Astrocyte of the cerebellum (primary cell): Measurements from ENCODE around the gene ACVR1B.

Experiments used
- DNase-seq: peaks from one replicate; pipeline ENCODE4 v3.0.0-alpha.2; 2011; ENCODE audit warnings: low read depth
- H3K4me3 ChIP-seq: 2 replicates; pipeline ENCODE4 v1.5.1; 2011; ENCODE audit warnings: mild to moderate bottlenecking, low read depth, low read length, moderate library complexity
- in situ Hi-C: cut with HindIII; loops from 2 replicates; pipeline ENCODE4 v1.10.0; 2017; ENCODE audit warnings: low sequenced_read_pairs
- TF ChIP-seq, protein P1 (sequence below): IDR thresholded peaks from 2 replicates; pipeline ENCODE4 v1.5.1; 2012; ENCODE audit warnings: low read length, low read depth, moderate library complexity, mild to moderate bottlenecking; ENCODE audit errors: missing control alignments

The ACVR1B gene

GRCh38 chr12:51955702-51956101 lies 4.2 kb downstream of the ACVR1B start:
- TF ChIP-seq, protein P1, sequence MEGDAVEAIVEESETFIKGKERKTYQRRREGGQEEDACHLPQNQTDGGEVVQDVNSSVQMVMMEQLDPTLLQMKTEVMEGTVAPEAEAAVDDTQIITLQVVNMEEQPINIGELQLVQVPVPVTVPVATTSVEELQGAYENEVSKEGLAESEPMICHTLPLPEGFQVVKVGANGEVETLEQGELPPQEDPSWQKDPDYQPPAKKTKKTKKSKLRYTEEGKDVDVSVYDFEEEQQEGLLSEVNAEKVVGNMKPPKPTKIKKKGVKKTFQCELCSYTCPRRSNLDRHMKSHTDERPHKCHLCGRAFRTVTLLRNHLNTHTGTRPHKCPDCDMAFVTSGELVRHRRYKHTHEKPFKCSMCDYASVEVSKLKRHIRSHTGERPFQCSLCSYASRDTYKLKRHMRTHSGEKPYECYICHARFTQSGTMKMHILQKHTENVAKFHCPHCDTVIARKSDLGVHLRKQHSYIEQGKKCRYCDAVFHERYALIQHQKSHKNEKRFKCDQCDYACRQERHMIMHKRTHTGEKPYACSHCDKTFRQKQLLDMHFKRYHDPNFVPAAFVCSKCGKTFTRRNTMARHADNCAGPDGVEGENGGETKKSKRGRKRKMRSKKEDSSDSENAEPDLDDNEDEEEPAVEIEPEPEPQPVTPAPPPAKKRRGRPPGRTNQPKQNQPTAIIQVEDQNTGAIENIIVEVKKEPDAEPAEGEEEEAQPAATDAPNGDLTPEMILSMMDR = no peak
- in situ Hi-C loops = no loop called here

DNA sequence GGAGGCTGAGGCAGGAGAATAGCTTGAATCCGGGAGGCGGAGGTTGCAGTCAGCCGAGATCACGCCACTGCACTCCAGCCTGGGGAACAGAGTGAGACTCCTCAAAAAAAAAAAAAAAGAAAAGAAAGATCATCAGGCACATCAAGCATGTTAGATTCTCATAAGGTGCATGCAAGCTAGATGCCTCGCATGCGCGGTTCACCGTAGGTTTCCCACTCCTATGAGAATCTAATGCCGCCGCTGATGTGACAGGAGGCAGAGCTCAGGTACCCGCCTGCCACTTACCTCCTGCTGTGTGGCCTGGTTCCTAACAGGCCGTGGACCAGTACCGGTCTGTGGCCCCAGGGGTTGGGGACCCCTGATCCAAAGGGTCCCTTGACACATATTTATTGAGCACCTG lies 7.0 kb downstream of the ACVR1B start:
- in situ Hi-C loops = no loop called here
- TF ChIP-seq, protein P1 = no peak
- DNase-seq = no peak
- no peak overlapping the region for H3K4me3 ChIP-seq

More at GRCh38 chr12:51955702-51956101, 4.2 kb downstream of the ACVR1B start:
- no peak overlapping the region for H3K4me3 ChIP-seq
- DNase-seq = no peak

GRCh38 chr12:51959211-51959610 lies 7.7 kb downstream of the ACVR1B start:
- H3K4me3 ChIP-seq = no peak overlapping the region
- in situ Hi-C loops = no loop called here
- no peak for DNase-seq
- TF ChIP-seq, protein P1 = no peak

DNA sequence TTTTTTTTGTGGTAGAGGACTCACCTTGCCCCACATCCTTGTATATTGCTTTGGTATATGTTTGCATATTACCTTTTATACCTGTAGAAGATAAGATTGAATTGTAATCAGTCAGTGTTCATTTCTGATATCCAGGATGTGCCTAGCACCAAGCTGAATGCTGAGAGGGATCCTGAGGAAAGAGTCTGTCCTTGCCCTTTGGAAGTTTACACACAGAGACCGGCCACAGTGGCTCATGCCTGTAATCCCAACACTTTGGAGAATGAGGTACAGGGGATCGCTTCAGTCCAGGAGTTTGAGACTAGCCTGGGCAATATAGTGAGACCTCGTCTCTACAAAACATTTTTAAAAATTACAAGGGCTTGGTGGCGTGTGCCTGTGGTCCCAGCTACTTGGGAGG lies 8.4 kb downstream of the ACVR1B start:
- H3K4me3 ChIP-seq = no peak overlapping the region
- TF ChIP-seq, protein P1 = no peak
- in situ Hi-C loops = no loop called here
- no peak for DNase-seq

DNA sequence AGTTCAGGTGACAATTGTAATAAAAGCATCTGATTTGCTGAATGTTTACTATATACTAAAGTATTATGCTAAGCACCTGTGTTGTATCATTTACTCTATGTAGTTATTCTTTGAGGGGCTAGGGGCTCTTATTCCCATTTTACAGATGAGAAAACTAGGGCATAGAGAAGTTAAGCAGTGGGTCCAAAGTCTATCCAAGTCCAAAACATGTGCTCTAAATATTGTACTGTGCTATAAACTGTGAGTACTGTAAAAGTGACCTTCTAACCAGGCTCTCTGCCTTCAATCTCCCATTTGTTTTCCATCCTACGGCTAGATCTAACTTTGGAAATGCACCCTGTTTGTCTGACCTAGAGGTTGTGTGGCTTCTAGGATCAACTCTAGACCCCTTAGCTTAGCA lies 9.0 kb downstream of the ACVR1B start:
- in situ Hi-C loops = no loop called here
- DNase-seq = no peak
- TF ChIP-seq, protein P1 = no peak
- H3K4me3 ChIP-seq = no peak overlapping the region

- DNase-seq = no peak
- TF ChIP-seq, protein P1 = no peak
- H3K4me3 ChIP-seq = no peak overlapping the region
- in situ Hi-C loops = no loop called here
Observed at GRCh38 chr12:51960890-51961289, 9.4 kb downstream of the ACVR1B start.

GRCh38 chr12:51961834-51962233 lies 10.3 kb downstream of the ACVR1B start:
- TF ChIP-seq, protein P1 = no peak
- no peak for DNase-seq
- in situ Hi-C loops = no loop called here
- H3K4me3 ChIP-seq = no peak overlapping the region
